Measurements from ENCODE around the gene ANKH.

The ANKH gene

GRCh38 chr5:14884062-14884612 lies 12.6 kb upstream of the ANKH start:
- WGBS (ENCODE audit: extremely low coverage, insufficient coverage, insufficient read length) = no CpG with 5 or more reads among the region's 4 CpGs

GRCh38 chr5:14882658-14883580 lies 11.3 kb upstream of the ANKH start:
- Histone ChIP-seq H2BK120ac (ENCODE audit: insufficient read depth, low read length, poor library complexity) (no peak overlapping the region), H3K4ac (ENCODE audit: low read depth, low read length) (no peak overlapping the region), H3K27me3 (ENCODE audit: insufficient read depth, low read length) (no peaks in the 10 kb centered on the region), H3K4me2 (ENCODE audit: low read length) (no peak overlapping the region), H3K36me3 (ENCODE audit: control insufficient read depth in 1 of 2, insufficient read depth in 2 of 2, low read length in 2 of 2) (no peaks in the 10 kb centered on the region), H3K4me3 (ENCODE audit: low read depth, low read length) (no peak overlapping the region), H3K9ac (ENCODE audit: low read length) (no peak overlapping the region), H2BK12ac (ENCODE audit: low read length) (no peak overlapping the region), H3K14ac (ENCODE audit: low read length) (no peak overlapping the region), H4K91ac (ENCODE audit: low read depth, low read length) (no peak overlapping the region), H4K12ac (ENCODE audit: low read depth, low read length) (no peak overlapping the region), H2AFZ (ENCODE audit: insufficient read depth, low read length, poor library complexity) (no peak overlapping the region), H3K23ac (ENCODE audit: low read length) (no peak overlapping the region), H3K4me1 (ENCODE audit: control insufficient read depth in 1 of 2, insufficient read depth in 2 of 2, low read length in 2 of 2) (peaks cover 5 to 9% of the 10 kb centered on the region in 2 experiments), H2AK5ac (ENCODE audit: low read length) (no peak overlapping the region), H3K79me2 (ENCODE audit: control insufficient read depth, insufficient read depth, low read length, poor library complexity) (no peaks in the 10 kb centered on the region), H2BK5ac (ENCODE audit: low read depth, low read length, poor library complexity) (no peak overlapping the region), H3K27ac (ENCODE audit: low read depth, low read length) (no peak overlapping the region), H3K9me3 (ENCODE audit: insufficient read depth, low read depth, low read length) (peaks cover 2% of the 10 kb centered on the region), H3K79me1 (ENCODE audit: low read length) (no peaks in the 10 kb centered on the region), H3K18ac (ENCODE audit: low read length) (no peak overlapping the region), H4K8ac (ENCODE audit: low read depth, low read length) (no peak overlapping the region)
- DNase-seq = no peak
- WGBS (ENCODE audit: extremely low coverage, insufficient coverage, insufficient read length) = no CpG with 5 or more reads among the region's 10 CpGs

More at GRCh38 chr5:14884062-14884612, 12.6 kb upstream of the ANKH start:
- no peak overlapping the region for H2AK5ac ChIP-seq (ENCODE audit: low read length)
- DNase-seq = peak; percentile 43 to 77
- peaks cover 3 to 9% of the 10 kb centered on the region in 2 experiments for H3K4me1 ChIP-seq (ENCODE audit: control insufficient read depth in 1 of 2, insufficient read depth in 2 of 2, low read length in 2 of 2)
- H3K27me3 ChIP-seq (ENCODE audit: insufficient read depth, low read length) = no peaks in the 10 kb centered on the region
- H3K9me3 ChIP-seq (ENCODE audit: insufficient read depth, low read depth, low read length) = peaks cover 2% of the 10 kb centered on the region
- H4K12ac ChIP-seq (ENCODE audit: low read depth, low read length) = no peak overlapping the region
- H3K23ac ChIP-seq (ENCODE audit: low read length) = no peak overlapping the region
- no peak overlapping the region for H3K4me2 ChIP-seq (ENCODE audit: low read length)
- no peak overlapping the region for H4K8ac ChIP-seq (ENCODE audit: low read depth, low read length)
- no peak overlapping the region for H3K4me3 ChIP-seq (ENCODE audit: low read depth, low read length)
- no peak overlapping the region for H3K18ac ChIP-seq (ENCODE audit: low read length)
- H2BK120ac ChIP-seq (ENCODE audit: insufficient read depth, low read length, poor library complexity) = no peak overlapping the region
- H3K4ac ChIP-seq (ENCODE audit: low read depth, low read length) = no peak overlapping the region
- no peaks in the 10 kb centered on the region for H3K36me3 ChIP-seq (ENCODE audit: control insufficient read depth in 1 of 2, insufficient read depth in 2 of 2, low read length in 2 of 2)
- H3K79me1 ChIP-seq (ENCODE audit: low read length) = no peaks in the 10 kb centered on the region
- H4K91ac ChIP-seq (ENCODE audit: low read depth, low read length) = no peak overlapping the region
- no peaks in the 10 kb centered on the region for H3K79me2 ChIP-seq (ENCODE audit: control insufficient read depth, insufficient read depth, low read length, poor library complexity)
- no peak overlapping the region for H3K14ac ChIP-seq (ENCODE audit: low read length)
- H2AFZ ChIP-seq (ENCODE audit: insufficient read depth, low read length, poor library complexity) = no peak overlapping the region
- no peak overlapping the region for H2BK12ac ChIP-seq (ENCODE audit: low read length)
- no peak overlapping the region for H3K9ac ChIP-seq (ENCODE audit: low read length)
- no peak overlapping the region for H2BK5ac ChIP-seq (ENCODE audit: low read depth, low read length, poor library complexity)
- H3K27ac ChIP-seq (ENCODE audit: low read depth, low read length) = no peak overlapping the region

GRCh38 chr5:14881826-14882225 lies 10.2 kb upstream of the ANKH start:
- no CpG with 5 or more reads among the region's 9 CpGs for WGBS (ENCODE audit: extremely low coverage, insufficient coverage, insufficient read length)
- H3K4me3 ChIP-seq (ENCODE audit: low read depth, low read length) = no peak overlapping the region
- H3K4ac ChIP-seq (ENCODE audit: low read depth, low read length) = no peak overlapping the region
- H3K79me2 ChIP-seq (ENCODE audit: control insufficient read depth, insufficient read depth, low read length, poor library complexity) = no peaks in the 10 kb centered on the region
- no peak overlapping the region for H3K27ac ChIP-seq (ENCODE audit: low read depth, low read length)
- H2AK5ac ChIP-seq (ENCODE audit: low read length) = no peak overlapping the region
- no peak overlapping the region for H2BK120ac ChIP-seq (ENCODE audit: insufficient read depth, low read length, poor library complexity)
- no peaks in the 10 kb centered on the region for H3K36me3 ChIP-seq (ENCODE audit: control insufficient read depth in 1 of 2, insufficient read depth in 2 of 2, low read length in 2 of 2)
- H4K8ac ChIP-seq (ENCODE audit: low read depth, low read length) = no peak overlapping the region
- no peaks in the 10 kb centered on the region for H3K79me1 ChIP-seq (ENCODE audit: low read length)
- no peak overlapping the region for H3K18ac ChIP-seq (ENCODE audit: low read length)
- H3K27me3 ChIP-seq (ENCODE audit: insufficient read depth, low read length) = no peaks in the 10 kb centered on the region
- H2BK12ac ChIP-seq (ENCODE audit: low read length) = no peak overlapping the region
- H2BK5ac ChIP-seq (ENCODE audit: low read depth, low read length, poor library complexity) = no peak overlapping the region
- peaks cover 5 to 9% of the 10 kb centered on the region in 2 experiments for H3K4me1 ChIP-seq (ENCODE audit: control insufficient read depth in 1 of 2, insufficient read depth in 2 of 2, low read length in 2 of 2)
- H3K14ac ChIP-seq (ENCODE audit: low read length) = no peak overlapping the region
- DNase-seq = no peak
- no peak overlapping the region for H2AFZ ChIP-seq (ENCODE audit: insufficient read depth, low read length, poor library complexity)
- H3K23ac ChIP-seq (ENCODE audit: low read length) = no peak overlapping the region
- peaks cover 2% of the 10 kb centered on the region for H3K9me3 ChIP-seq (ENCODE audit: insufficient read depth, low read depth, low read length)
- H3K9ac ChIP-seq (ENCODE audit: low read length) = no peak overlapping the region
- no peak overlapping the region for H3K4me2 ChIP-seq (ENCODE audit: low read length)
- H4K91ac ChIP-seq (ENCODE audit: low read depth, low read length) = peak overlapping the region; percentile 32
- no peak overlapping the region for H4K12ac ChIP-seq (ENCODE audit: low read depth, low read length)

- no peaks in the 10 kb centered on the region for H3K79me2 ChIP-seq (ENCODE audit: control insufficient read depth, insufficient read depth, low read length, poor library complexity)
- peaks cover 2% of the 10 kb centered on the region for H3K9me3 ChIP-seq (ENCODE audit: insufficient read depth, low read depth, low read length)
- H3K4me1 ChIP-seq (ENCODE audit: control insufficient read depth in 1 of 2, insufficient read depth in 2 of 2, low read length in 2 of 2) = peaks cover 5 to 9% of the 10 kb centered on the region in 2 experiments
- H3K4me3 ChIP-seq (ENCODE audit: low read depth, low read length) = no peak overlapping the region
- DNase-seq = no peak
- H2AK5ac ChIP-seq (ENCODE audit: low read length) = no peak overlapping the region
- no peak overlapping the region for H3K9ac ChIP-seq (ENCODE audit: low read length)
- H3K18ac ChIP-seq (ENCODE audit: low read length) = no peak overlapping the region
- no peak overlapping the region for H4K8ac ChIP-seq (ENCODE audit: low read depth, low read length)
- H3K27ac ChIP-seq (ENCODE audit: low read depth, low read length) = no peak overlapping the region
- no peaks in the 10 kb centered on the region for H3K27me3 ChIP-seq (ENCODE audit: insufficient read depth, low read length)
- H2BK12ac ChIP-seq (ENCODE audit: low read length) = no peak overlapping the region
- no peak overlapping the region for H3K4me2 ChIP-seq (ENCODE audit: low read length)
- no peaks in the 10 kb centered on the region for H3K79me1 ChIP-seq (ENCODE audit: low read length)
- H3K4ac ChIP-seq (ENCODE audit: low read depth, low read length) = no peak overlapping the region
- H3K23ac ChIP-seq (ENCODE audit: low read length) = no peak overlapping the region
- H2BK120ac ChIP-seq (ENCODE audit: insufficient read depth, low read length, poor library complexity) = no peak overlapping the region
- no peaks in the 10 kb centered on the region for H3K36me3 ChIP-seq (ENCODE audit: control insufficient read depth in 1 of 2, insufficient read depth in 2 of 2, low read length in 2 of 2)
- no peak overlapping the region for H4K12ac ChIP-seq (ENCODE audit: low read depth, low read length)
- WGBS (ENCODE audit: extremely low coverage, insufficient coverage, insufficient read length) = no CpG with 5 or more reads among the region's 1 CpG
- H3K14ac ChIP-seq (ENCODE audit: low read length) = no peak overlapping the region
- no peak overlapping the region for H2AFZ ChIP-seq (ENCODE audit: insufficient read depth, low read length, poor library complexity)
- no peak overlapping the region for H2BK5ac ChIP-seq (ENCODE audit: low read depth, low read length, poor library complexity)
- H4K91ac ChIP-seq (ENCODE audit: low read depth, low read length) = no peak overlapping the region
Measured at GRCh38 chr5:14880688-14881087, 9.1 kb upstream of the ANKH start.
